Erythroblast (primary cell): ENCODE measurements around the gene MTNR1A.

ENCODE experiments used
- GATA1 ChIP-seq: IDR thresholded peaks from 2 replicates; pipeline ENCODE4 v1.6.1; 2011; ENCODE audit warnings: low read depth, mild to moderate bottlenecking, control low read depth, low read length, moderate library complexity
- POLR2A ChIP-seq: IDR thresholded peaks from 2 replicates; pipeline ENCODE4 v1.6.1; 2011; ENCODE audit warnings: mild to moderate bottlenecking, low read length

DNA sequence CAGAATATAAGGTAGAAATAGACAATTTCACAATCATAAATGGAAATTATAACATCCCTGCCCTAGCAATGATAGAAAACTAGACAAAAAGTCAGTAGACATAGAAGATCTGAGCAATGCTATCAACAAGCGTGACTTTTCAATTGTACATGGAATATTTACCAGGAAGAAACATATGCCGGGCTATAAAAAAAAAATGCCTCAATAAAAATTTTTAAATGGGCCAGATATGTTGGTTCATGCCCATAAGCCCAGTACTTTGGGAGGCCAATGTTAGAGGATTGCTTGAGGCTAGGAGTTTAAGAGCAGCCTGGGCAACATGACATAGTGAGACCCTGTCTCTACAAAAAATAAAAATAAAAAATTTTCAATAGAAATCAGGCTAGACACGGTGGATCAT lies 5.3 kb upstream of the MTNR1A start:
- TF ChIP-seq POLR2A, result no peak
- TF ChIP-seq GATA1, result no peak
